Measurements from ENCODE around the gene MPI. TPM values are rescaled to one million over a fixed set of nuclear protein-coding genes. Genes with fewer than 3 reads are reported as not detected.
"Not testable (repeated sequence)": the region's sequence is repeated elsewhere in the genome, so short reads cannot be mapped to it uniquely, and the experiment has no call there.

Gene MPI
- polyA plus RNA-seq, 1 of the 3 experiments (the other 2 are of a cell fraction): 58.2 TPM

GRCh38 chr15:74893627-74894026 lies 3.8 kb downstream of the MPI start (continued):
- no peak for TF ChIP-seq SIN3A (IDR thresholded peaks at IDR 0.05; ENCODE audit: borderline replicate concordance, low read depth, low read length)

GRCh38 chr15:74894383-74894782 lies 4.5 kb downstream of the MPI start:
- H3K27ac ChIP-seq (ENCODE audit: low read depth in 2 of 2, low read length in 1 of 2); DNase-seq; H3F3A ChIP-seq (replicated peaks; ENCODE audit: insufficient read depth); H3K9ac ChIP-seq; CTCF ChIA-PET; H2AFZ ChIP-seq (ENCODE audit: low read depth); H3K9me3 ChIP-seq; H3K4me2 ChIP-seq; H3K27me3 ChIP-seq (ENCODE audit: insufficient read depth); H3K79me2 ChIP-seq (ENCODE audit: insufficient read depth); H3K4me3 ChIP-seq (ENCODE audit: low read depth in 2 of 2, low read length in 1 of 2); H3K9me2 ChIP-seq; H4K20me1 ChIP-seq (ENCODE audit: insufficient read depth): not testable (repeated sequence)
- H3K36me3 ChIP-seq (replicated peaks in 1 of 2; ENCODE audit: control insufficient read depth in 1 of 2, insufficient read depth in 2 of 2, low read length in 1 of 2): peaks cover 20 to 30% of the 10 kb centered on the region in 2 experiments
- 97% methylated on average over 7 of the region's 7 CpGs for WGBS (ENCODE audit: low lambda C conversion rate)
- H3K4me1 ChIP-seq (ENCODE audit: control insufficient read depth in 1 of 2, insufficient read depth in 2 of 2, low read depth in 1 of 2, low read length in 1 of 2): peaks cover 0 to 11% of the 10 kb centered on the region in 2 experiments; a peak in 1 of 4 replicates
- POLR2A ChIA-PET: interaction anchor here (1.2 kb wide), 1 partner anchor 12 kb away, joined by 6 read pairs; the partner anchor contains the start of gene FAM219B

- H3K9ac ChIP-seq: no peak overlapping the region
- H3K27me3 ChIP-seq (ENCODE audit: insufficient read depth): no peaks in the 10 kb centered on the region
- H2AFZ ChIP-seq (ENCODE audit: low read depth): no peak overlapping the region
- no peak for DNase-seq
- no peak overlapping the region for H3K4me3 ChIP-seq (ENCODE audit: low read depth in 2 of 2, low read length in 1 of 2)
- peaks cover 0 to 7% of the 10 kb centered on the region in 2 experiments; a peak in 1 of 4 replicates for H3K4me1 ChIP-seq (ENCODE audit: control insufficient read depth in 1 of 2, insufficient read depth in 2 of 2, low read depth in 1 of 2, low read length in 1 of 2)
- 98% methylated on average over 5 of the region's 6 CpGs for WGBS (ENCODE audit: low lambda C conversion rate)
- peaks cover 27 to 40% of the 10 kb centered on the region in 2 experiments for H3K36me3 ChIP-seq (replicated peaks in 1 of 2; ENCODE audit: control insufficient read depth in 1 of 2, insufficient read depth in 2 of 2, low read length in 1 of 2)
- H3K27ac ChIP-seq (ENCODE audit: low read depth in 2 of 2, low read length in 1 of 2): no peak overlapping the region
- POLR2A ChIA-PET: interaction anchor here (3.2 kb wide), 1 partner anchor 11 kb away, joined by 17 read pairs; the partner anchor contains the start of gene FAM219B
- H3F3A ChIP-seq (replicated peaks; ENCODE audit: insufficient read depth): peaks cover 3% of the 10 kb centered on the region
- TF ChIP-seq CHD2 (IDR thresholded peaks at IDR 0.05; ENCODE audit: low read length, partially characterized antibody) (no peak), YY1 (IDR thresholded peaks at IDR 0.05; ENCODE audit: low read depth) (no peak), PBX3 (IDR thresholded peaks at IDR 0.05) (no peak), NFIC (IDR thresholded peaks at IDR 0.05; ENCODE audit: borderline replicate concordance) (no peak), TCF12 (IDR thresholded peaks at IDR 0.05) (no peak), RCOR1 (IDR thresholded peaks at IDR 0.05; ENCODE audit: low read length) (no peak), JUND (IDR thresholded peaks at IDR 0.05) (no peak), FOXM1 (IDR thresholded peaks at IDR 0.05; ENCODE audit: low read depth) (no peak), USF1 (IDR thresholded peaks at IDR 0.05; ENCODE audit: borderline replicate concordance, low read depth) (no peak), USF2 (IDR thresholded peaks at IDR 0.05; ENCODE audit: borderline replicate concordance, low read depth, low read length) (no peak)
- H3K4me2 ChIP-seq: no peak overlapping the region
- no peaks in the 10 kb centered on the region for H3K9me2 ChIP-seq
- no peaks in the 10 kb centered on the region for H3K9me3 ChIP-seq
- CTCF ChIA-PET: interaction anchor here (0.8 to 5.5 kb wide), 6 partner anchors 10 to 261 kb away, joined by 3 to 29 read pairs (median 3); no protein-coding TSS in a partner anchor
- H4K20me1 ChIP-seq (ENCODE audit: insufficient read depth): no peaks in the 10 kb centered on the region
- H3K79me2 ChIP-seq (ENCODE audit: insufficient read depth): peaks cover 4% of the 10 kb centered on the region; the same call in 1 of the 2 replicates
Measured at GRCh38 chr15:74895830-74896229, 6.0 kb downstream of the MPI start.

Measured in SK-N-SH (cell line).